Activated CD4-positive, alpha-beta T cell treated with anti-CD3 and anti-CD28 coated beads, Interleukin-10, Interleukin-2, amounts not matched to agents 100 ng/mL and 50 ng/mL, durations not matched to agents 16 hours and 8 hours (primary cell): ENCODE results near the gene DPM3.

Experiments used
- DNase-seq: peaks from one replicate; pipeline ENCODE4 v3.0.0-alpha.2; 2020

Gene DPM3

GRCh38 chr1:155092131-155092530 is 48.2 kb downstream of the DPM3 start:
- no peak for DNase-seq

- peak; percentile 85 for DNase-seq
These were observed 49.0 kb downstream of the DPM3 start for GRCh38 chr1:155091071-155092051.
